ENCODE data around the gene SLC20A1.

DNA sequence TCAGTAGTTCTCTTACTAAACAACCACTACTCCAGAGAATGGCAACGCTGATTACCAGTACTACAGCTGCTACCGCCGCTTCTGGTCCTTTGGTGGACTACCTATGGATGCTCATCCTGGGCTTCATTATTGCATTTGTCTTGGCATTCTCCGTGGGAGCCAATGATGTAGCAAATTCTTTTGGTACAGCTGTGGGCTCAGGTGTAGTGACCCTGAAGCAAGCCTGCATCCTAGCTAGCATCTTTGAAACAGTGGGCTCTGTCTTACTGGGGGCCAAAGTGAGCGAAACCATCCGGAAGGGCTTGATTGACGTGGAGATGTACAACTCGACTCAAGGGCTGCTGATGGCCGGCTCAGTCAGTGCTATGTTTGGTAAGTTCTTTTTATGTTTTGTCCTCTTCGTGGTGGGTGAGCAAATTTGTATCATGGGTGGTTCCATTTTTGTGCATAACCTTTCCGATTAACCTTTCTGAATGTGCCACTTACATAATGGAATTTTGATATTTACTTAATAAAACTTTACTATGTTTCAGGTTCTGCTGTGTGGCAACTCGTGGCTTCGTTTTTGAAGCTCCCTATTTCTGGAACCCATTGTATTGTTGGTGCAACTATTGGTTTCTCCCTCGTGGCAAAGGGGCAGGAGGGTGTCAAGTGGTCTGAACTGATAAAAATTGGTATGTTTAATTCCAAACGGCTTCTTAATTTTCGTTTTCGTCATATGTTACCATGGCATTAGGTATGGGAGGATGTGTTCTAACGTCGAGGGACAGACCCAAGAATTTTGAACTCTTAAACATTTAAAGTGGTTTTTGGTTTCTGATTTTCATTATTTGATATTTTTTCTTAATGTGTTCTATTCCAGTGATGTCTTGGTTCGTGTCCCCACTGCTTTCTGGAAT is 1.3 kb downstream of the SLC20A1 start:
- TF ChIP-seq POLR2A (IDR thresholded peaks at IDR 0.05) (no peak), CTCF (IDR thresholded peaks at IDR 0.05) (no peak), POLR2AphosphoS5 (IDR thresholded peaks at IDR 0.05) (no peak)
